HG02970 (cell line): Measurements from ENCODE around the gene P2RX5.

Experiments used
- ATAC-seq: cut with Tn5 transposase; IDR thresholded peaks from one replicate; pipeline ENCODE4 v1.9.1; 2021; ENCODE audit warnings: mild to moderate bottlenecking, moderate library complexity, moderate number of reproducible peaks; ENCODE audit not compliant: unreplicated experiment, low FRiP score

Gene P2RX5

GRCh38 chr17:3630781-3631180, 65.2 kb downstream of the P2RX5 start:
- ATAC-seq, result no peak

GRCh38 chr17:3627769-3628167, 68.2 kb downstream of the P2RX5 start:
- no peak for ATAC-seq

DNA sequence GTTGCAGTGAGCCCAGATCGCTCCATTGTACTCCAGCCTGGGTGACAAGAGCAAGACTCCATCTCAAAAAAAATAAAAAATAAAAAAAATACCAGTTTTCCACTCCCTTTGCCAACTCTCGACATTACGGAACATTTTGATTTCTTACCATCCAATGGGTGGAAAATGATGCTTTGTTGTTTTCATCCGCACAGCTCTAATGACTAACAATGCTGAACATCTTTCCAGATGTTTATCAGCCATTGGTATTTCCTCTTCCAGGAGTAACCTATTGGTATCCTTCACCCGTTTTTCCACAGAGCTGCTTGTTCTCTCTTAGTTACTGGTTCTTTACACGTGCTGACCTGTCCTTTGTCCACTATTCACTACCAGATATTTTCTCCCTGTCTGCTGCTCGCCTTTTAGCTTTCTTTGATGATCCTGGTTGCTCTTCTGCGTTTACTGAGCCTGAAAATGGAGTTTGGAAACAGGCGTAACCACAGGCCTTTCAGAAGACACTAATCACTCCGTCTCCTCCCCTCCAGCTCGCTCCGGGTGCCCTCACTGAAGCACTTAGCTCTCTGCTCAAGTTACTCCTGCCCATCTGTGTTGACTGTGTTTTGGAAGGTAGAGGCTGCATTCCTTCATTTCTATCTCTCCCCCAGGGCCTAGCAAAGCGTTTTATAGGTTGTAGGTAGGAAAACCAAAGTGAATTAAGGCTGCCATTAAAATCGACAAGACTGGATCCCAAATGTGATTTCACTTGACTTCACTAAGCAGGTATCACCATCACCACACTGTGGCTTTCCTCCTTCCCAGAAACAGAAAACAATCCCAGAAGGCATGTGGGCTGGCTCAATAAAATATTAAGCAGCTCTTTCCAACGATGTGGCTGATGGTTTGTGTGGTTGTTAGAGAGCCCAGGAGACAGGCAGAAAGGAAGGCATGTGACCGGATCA, 68.9 kb downstream of the P2RX5 start:
- no peak for ATAC-seq
